ENCODE data around the gene GAP43.

GRCh38 chr3:115768661-115769060, 145.4 kb downstream of the GAP43 start:
- TF ChIP-seq, protein P1, sequence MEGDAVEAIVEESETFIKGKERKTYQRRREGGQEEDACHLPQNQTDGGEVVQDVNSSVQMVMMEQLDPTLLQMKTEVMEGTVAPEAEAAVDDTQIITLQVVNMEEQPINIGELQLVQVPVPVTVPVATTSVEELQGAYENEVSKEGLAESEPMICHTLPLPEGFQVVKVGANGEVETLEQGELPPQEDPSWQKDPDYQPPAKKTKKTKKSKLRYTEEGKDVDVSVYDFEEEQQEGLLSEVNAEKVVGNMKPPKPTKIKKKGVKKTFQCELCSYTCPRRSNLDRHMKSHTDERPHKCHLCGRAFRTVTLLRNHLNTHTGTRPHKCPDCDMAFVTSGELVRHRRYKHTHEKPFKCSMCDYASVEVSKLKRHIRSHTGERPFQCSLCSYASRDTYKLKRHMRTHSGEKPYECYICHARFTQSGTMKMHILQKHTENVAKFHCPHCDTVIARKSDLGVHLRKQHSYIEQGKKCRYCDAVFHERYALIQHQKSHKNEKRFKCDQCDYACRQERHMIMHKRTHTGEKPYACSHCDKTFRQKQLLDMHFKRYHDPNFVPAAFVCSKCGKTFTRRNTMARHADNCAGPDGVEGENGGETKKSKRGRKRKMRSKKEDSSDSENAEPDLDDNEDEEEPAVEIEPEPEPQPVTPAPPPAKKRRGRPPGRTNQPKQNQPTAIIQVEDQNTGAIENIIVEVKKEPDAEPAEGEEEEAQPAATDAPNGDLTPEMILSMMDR (IDR thresholded peaks at IDR 0.05; ENCODE audit: insufficient read depth, low read length, poor library complexity, severe bottlenecking) = no peak
- TF ChIP-seq EZH2phosphoT487 (conservative IDR thresholded peaks at IDR 0.05; ENCODE audit: low read length) = no peak
